ENCODE results near the gene PPM1M.
A peak's percentile ranks its signal among the peaks of the same experiment; 100 is the strongest.

GRCh38 chr3:52240059-52240885, 5.3 kb upstream of the PPM1M start:
- no peak for TF ChIP-seq GABPA (IDR thresholded peaks at IDR 0.05; ENCODE audit: low read depth)
- TF ChIP-seq CTCF (IDR thresholded peaks at IDR 0.05) = no peak
- TF ChIP-seq SMC3 (IDR thresholded peaks at IDR 0.05; ENCODE audit: low read depth, low read length) = no peak
- TF ChIP-seq RFX5 (IDR thresholded peaks at IDR 0.05; ENCODE audit: low read length) = no peak
- peak; percentile 11; the same call in 1 of the 2 replicates for TF ChIP-seq POLR2AphosphoS5 (IDR thresholded peaks at IDR 0.05; ENCODE audit: low read depth, low read length)
- TF ChIP-seq EP300 (IDR thresholded peaks at IDR 0.05; ENCODE audit: borderline replicate concordance in 1 of 2, low read depth in 1 of 2, low read length in 1 of 2) = peak in 1 of 2 experiments; percentile 74; a peak in 1 of 4 replicates
- TF ChIP-seq JUND (IDR thresholded peaks at IDR 0.05) = no peak
- no peak for TF ChIP-seq ELF1 (IDR thresholded peaks at IDR 0.05)
- TF ChIP-seq EZH2phosphoT487 (IDR thresholded peaks at IDR 0.05; ENCODE audit: borderline replicate concordance, low read depth) = no peak

Data from SK-N-SH (cell line).